SHP77 treated with DMSO at 0.1 percent for 48 hours (cell line): ENCODE results near the gene RSAD1.
"Not testable (repeated sequence)": the region's sequence is repeated elsewhere in the genome, so short reads cannot be mapped to it uniquely, and the experiment has no call there.

Experiments
- DNase-seq: peaks from one replicate; lab custom pipeline; 2025; lab: John Stamatoyannopoulos, UW

RSAD1 gene

DNA sequence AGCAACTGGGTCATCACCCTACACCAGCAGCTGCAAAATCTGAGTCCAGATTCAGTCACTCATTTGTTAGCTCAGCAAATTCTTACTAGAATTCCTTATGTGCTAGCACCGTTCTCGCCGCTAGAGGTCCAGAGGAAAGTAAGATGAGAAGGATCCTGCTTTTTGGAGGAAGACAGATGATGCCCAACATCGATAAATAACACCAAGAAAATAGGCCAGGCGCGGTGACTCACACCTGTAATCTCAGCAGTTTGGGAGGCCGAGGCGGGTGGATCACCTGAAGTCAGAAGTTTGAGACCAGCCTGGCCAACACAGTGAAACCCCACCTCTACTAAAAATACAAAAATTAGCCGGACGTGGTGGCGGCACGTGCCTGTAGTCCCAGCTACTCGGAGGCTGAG is 5.9 kb upstream of the RSAD1 start:
- not testable (repeated sequence) for DNase-seq

DNA sequence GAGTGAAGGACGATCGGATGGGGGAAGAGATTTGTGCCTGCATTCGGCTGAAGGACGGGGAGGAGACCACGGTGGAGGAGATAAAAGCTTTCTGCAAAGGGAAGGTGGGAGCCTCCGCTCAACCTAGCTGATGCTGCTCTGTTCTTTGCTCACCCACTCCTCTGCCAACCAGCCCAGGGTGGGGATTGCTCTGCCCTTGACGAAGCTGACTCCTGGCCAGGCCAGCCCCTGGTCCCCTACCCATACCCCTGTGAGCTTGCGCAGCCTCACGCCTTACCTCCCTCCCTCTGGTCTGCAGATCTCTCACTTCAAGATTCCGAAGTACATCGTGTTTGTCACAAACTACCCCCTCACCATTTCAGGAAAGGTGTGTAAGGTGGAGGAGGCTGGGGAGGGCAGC is 4.8 kb upstream of the RSAD1 start:
- no peak for DNase-seq

DNA sequence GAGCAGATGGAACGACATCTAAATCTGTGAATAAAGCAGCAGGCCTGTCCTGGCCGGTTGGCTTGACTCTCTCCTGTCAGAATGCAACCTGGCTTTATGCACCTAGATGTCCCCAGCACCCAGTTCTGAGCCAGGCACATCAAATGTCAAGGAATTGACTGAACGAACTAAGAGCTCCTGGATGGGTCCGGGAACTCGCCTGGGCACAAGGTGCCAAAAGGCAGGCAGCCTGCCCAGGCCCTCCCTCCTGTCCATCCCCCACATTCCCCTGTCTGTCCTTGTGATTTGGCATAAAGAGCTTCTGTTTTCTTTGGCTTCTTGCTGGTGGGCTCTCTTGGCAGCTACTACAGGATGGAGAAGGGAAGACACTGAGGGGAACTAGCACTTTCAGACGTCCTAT is 4.1 kb upstream of the RSAD1 start:
- DNase-seq: no peak

DNA sequence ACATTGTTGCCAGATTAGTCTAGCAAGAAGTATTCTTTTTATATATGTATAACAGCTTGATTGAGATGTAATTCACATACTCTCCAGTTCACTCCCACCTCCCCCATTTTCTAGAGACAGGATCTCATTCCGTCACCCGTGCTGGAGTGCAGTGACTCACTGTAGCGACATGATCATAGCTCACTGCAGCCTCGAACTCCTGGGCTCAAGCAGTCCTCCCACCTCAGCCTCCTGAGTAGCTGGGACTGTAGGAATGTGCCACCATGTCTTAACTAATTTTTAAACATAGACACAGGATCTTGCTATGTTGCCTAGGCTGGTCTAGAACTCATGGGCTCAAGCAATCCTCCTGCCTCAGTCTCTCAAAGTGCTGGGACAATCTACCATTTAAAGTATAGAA is 3.3 kb upstream of the RSAD1 start:
- no peak for DNase-seq

DNA sequence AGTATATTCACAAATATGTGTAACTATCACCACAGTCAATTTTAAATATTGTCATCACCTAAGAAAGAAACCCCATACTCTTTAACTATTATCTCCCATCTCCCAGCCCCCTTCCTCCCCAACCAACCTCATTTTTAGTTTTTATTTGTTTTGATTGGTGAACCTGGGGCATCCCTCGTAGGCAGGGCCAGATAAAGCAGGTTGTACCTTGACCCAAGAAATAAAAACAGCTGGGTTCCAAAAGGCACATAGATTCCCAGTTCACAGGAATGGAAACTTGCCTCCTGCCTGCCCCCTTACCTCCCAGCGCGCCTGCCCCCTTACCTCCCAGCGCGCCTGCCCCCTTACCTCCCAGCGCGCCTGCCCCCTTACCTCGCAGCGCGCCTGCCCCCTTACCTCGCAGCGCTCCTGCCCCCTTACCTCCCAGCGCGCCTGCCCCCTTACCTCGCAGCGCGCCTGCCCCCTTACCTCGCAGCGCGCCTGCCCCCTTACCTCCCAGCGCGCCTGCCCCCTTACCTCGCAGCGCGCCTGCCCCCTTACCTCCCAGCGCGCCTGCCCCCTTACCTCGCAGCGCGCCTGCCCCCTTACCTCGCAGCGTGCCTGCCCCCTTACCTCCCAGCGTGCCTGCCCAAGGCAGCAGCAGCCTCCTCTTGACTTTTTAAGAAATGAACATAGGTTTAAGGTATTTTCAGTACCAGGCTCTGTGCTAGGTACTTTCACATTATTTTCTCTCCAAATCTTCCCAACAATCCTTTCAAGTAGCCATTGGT is 2.7 kb upstream of the RSAD1 start:
- DNase-seq: not testable (repeated sequence)

DNA sequence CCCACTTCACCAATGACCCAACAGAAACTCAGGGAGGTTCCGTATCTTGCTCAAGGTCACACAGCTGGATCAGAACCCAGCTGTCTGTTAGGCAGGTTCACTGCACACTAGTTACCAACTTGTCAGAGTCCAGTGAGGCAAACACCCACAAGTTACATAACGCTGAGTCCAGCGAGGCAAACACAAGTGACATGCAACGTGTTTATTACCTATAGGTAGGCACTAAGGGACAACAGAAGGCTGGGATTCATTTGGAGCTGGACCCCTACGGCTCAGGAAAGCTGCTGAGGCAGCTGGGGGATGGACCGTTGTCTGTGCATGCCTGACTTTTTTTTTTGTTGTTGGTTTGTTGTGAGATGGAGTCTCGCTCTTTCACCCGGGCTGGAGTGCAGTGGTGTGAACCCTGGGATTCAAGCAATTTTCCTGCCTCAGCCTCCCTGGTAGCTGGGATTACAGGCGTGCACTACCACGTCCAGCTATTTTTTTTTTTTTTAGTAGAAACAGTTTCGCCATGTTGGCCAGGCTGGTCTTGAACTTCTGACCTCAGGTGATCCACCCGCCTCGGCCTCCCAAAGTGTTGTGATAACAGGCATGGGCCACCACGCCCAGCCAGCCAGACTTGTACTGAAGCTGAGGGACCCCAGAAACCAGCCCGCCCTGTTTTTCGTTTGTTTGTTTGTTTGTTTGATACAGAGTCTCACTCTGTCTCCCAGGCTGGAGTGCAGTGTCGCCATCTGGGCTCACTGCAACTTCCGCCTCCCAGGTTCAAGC is 1.9 kb upstream of the RSAD1 start:
- DNase-seq: no peak

DNA sequence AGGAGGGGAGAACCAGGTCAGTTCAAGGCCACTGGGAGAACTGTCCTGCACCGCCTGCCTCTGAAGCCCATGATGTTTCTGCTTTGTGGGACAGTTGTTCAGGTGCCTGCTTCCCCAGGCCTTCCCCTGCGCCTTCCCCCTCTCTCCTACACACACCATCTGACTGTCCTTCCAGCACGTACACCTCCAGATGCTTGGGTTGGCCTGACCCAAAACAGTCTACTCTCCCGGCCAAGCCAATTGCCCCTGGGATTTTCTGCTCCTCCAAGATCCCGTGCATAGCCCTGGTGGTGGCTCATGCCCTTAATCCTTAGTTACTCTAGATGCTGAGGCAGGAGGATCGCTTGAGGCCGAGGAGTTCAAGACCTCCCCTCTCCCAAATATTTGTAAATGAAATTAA is 684 bp upstream of the RSAD1 start:
- no peak for DNase-seq

DNA sequence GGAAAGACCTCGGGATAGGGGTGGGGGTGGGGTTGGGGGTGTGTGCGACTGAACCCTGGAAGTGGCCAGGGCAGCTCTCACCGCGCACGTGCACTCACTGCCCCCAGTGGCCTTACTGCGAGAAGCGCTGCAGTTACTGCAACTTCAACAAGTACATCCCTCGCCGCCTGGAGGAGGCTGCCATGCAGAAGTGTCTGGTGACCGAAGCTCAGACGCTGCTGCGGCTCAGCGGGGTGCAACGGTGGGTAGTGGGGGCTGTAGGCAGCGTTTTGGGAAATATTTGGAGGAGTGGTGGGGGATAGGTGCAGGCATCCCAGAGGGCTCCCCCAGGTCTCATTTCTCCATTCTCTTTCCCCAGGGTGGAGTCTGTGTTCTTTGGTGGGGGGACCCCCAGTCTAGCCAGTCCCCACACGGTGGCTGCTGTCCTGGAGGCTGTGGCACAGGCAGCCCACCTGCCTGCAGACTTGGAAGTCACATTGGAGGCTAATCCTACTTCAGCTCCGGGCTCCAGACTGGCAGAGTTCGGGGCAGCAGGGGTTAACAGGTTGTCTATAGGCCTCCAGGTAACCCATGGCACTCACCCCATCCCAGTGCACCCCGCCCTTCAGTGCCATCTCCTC is 972 bp downstream of the RSAD1 start:
- DNase-seq: peak; percentile 71

DNA sequence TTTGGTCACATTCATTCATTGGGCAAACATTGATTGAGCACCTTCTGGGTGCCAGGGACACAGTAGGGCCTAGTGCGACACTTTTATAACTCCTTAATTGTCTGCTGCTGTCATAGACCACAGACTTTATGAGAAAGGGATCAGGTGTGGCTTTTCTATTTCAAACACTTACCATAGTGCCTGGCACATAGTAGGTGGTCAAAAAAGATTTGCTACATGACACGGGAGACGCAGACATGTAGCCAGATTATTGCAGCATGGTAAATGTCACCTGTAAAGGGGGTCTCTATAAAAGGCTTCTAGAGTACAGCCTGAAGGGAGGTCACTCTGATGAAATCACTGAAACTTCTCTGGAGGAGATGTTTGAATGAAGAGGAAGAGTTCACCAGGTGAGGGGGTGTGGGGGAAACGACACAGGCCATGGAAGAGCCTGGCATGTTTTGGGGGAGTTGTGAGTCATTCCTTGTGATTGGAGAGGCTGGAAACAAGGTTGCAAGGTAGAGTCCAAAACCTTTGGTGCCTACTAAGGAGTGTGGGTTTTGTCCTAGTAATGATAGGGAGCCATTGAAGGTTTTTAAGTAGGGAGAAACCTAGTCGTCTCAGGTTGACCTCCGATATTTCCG is 1.6 kb downstream of the RSAD1 start:
- no peak for DNase-seq

DNA sequence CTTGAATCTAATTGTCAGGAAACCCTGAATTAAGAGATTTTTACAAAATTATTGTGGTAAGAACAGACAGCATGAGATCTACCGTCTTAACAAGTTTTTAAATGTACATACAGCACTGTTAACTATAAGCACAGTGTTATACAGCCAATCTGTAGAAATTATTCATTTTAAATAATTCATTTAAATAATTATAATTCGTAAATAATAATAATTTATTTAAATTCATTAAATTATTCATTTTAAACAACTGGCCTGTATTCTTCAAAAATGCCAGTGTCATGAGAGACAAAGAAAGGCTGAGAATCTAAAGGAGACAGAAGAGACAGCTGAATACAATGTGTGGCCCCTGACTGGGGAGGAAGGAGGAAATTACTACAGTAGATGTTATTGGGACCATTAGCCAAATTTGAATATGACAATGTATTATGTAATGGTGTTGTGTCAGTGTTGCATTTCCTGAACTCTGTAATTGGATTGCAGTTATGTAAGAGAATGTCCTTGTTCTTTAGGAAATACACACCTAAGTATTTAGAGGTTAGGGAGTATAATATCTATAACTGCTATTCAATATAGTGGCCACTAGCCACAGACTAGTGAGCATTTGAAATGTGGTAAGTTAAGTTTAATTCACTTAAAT is 2.3 kb downstream of the RSAD1 start:
- DNase-seq: no peak

DNA sequence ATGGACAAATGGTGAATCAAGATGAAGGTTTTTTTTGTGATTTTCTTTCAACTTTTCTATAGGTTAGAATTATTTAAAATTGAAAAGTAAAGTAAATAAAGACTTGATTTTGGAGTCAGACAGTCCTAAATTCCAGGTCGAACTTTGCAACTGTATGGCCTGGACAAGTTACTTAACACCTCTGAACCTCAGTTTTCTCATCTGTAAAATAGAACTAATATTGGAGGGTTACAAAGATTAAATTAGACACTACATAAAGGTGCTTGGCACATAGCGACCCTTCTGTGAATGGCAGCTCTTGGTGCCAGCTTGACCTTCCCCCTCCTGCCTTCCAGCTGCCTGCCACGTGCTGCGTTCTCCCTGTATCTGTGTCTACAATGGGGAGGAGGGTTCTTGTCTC is 3.0 kb downstream of the RSAD1 start:
- DNase-seq: no peak

DNA sequence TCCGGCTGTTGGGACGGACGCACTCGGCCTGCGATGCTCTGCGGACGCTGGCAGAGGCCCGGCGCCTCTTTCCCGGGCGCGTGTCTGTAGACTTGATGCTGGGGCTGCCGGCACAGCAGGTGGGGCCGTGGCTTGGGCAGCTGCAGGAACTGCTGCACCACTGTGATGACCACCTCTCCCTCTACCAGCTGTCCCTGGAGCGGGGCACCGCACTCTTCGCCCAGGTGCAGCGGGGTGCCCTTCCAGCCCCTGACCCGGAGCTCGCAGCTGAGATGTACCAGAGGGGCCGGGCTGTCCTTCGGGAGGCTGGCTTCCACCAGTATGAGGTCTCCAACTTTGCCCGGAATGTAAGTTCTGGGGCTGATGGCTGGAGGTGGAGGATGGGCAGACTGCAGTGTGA is 3.5 kb downstream of the RSAD1 start:
- DNase-seq: no peak

DNA sequence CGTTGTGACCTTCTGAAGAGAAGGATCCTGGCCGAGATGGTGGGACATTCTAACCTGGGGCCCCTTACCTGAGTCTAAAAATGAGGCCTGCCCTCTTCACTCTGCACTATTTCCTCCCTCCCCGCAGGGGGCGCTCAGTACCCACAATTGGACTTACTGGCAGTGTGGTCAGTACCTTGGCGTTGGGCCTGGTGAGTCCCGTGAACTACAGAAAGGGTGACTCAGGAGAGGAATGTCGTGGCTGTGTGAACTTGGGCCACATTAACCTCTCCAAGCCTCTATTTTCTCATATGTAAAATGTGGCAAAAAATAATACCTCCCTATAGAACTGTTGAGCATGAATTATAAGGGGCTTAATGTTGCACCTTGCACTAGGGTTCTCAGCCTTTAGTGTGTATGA is 3.9 kb downstream of the RSAD1 start:
- peak; percentile 73 for DNase-seq

DNA sequence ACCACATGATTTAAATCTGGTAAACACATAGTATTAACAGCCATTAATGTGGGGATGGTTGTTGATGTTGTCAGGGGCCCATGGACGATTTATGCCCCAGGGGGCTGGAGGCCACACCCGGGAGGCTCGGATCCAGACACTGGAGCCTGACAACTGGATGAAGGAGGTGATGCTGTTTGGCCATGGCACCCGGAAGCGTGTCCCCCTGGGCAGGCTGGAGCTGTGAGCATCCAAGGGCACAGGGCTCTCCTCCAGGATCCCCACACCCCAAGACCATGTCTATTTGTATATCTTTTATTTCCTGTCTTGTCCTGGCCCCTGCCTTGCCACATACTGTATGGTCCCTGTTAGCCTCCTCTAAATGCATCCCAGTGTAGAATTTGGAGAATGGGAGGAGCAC is 4.6 kb downstream of the RSAD1 start:
- no peak for DNase-seq

DNA sequence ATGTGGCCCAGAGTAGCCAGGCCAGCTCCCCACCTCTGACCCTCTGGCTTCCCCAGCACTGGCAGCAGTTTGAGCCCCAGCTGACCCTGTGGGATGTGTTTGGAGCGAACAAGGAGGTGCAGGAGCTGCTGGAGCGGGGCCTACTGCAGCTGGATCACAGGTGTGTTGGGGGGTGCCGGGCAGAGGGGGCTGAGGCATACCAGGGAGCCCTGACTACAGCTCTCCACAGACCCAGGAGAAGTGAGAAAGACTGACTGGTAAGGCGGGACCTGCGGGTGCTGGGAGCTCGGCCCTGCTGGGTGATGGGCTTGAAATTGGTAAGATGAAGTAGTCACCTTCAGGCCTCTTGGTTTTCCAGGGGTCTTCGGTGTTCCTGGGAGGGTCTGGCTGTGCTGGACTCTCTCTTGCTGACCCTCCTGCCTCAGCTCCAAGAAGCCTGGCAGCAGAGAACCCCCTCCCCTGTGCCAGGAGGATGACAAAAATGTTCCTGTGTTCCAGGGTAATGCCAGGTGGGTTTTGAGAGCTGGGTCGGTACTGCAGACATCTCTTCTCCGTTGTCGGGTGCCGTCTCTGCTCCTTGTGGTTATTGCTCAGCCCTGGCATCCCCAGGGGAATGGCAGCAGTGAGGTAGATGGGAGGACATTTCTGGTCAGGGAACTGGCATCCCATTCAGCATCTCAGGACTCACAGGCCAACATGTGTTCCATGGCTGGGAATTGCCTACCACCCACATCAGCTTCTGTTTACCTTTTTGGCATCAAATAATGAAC is 5.9 kb downstream of the RSAD1 start:
- DNase-seq: no peak

DNA sequence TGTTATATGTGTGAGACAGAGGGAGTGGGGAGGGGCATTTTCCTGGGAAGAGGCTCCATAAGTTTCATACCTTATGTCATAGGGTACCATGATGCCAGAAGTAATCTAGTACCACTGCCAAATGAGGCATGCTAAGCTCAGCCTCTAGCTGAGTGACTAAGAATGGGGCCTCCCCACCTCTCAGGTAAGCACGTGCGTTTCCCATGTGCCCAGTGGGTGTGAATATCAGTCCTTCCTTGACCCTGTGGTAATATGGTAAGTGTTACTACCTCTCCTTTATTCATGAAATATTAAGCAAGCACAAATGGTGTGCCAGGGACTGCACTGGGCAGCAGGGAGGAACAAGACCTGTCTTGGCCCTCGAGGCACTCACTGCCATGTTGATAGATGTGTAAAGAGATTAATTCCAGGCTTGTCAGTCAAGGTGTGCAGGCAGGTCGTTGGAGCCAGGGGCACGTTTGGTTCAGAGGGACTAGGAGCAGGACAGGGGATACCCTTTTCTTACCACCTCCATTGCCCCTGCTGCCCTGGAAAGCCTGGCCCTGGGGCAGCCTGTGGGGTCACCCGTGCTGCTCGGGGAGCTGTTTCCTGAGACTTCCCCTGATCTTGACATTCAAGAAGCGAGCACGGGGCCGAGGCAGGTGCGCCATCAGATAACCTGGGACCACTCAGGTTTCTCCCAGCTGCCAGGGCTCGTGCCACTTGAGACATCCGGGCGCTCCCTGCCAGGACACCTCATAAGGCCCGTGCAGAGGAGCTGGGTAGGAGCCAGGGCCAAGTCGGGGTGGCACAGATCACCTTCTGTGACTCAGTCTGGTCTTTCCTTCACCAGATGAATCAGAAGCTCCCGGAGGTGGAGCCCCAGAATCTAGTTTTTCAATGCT is 8.8 kb downstream of the RSAD1 start:
- no peak for DNase-seq

DNA sequence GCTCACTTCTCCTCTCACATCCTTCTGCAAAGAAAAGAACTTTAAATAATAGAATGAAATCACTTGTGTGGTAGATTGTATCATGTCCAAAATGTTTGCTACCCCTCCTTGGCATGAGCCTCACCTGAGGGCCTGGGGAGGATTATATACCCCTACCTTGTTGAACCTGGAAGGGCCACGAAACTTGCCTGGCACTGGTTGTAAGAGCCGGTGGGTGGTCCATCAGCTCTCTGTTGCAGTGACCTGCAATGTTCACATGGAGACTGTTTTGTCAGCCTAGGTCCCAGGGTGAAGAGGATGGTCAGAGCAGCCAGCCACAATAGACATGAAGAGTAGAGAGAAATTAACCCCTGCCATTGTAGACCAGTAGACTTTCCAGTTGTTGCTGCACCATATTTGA is 10.2 kb downstream of the RSAD1 start:
- DNase-seq: no peak

DNA sequence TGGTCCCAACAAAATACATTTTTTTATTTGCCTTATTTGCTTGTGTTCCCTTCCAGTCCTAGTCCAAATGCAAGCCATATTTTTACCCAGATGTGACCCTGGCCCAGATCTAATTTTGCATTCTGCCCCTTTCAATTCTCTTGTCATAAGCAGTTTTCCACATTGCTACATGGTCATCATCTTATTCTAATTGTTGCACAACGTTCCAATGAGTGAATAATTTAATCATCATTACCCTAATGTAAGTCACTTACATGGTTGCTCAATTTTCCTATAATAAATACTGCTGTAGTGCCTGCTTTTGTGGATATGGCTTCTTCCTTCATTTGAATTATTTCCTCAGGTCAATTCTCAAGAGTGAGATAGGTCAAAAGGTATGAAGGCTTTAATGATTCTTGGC is 12.8 kb downstream of the RSAD1 start:
- no peak for DNase-seq

DNA sequence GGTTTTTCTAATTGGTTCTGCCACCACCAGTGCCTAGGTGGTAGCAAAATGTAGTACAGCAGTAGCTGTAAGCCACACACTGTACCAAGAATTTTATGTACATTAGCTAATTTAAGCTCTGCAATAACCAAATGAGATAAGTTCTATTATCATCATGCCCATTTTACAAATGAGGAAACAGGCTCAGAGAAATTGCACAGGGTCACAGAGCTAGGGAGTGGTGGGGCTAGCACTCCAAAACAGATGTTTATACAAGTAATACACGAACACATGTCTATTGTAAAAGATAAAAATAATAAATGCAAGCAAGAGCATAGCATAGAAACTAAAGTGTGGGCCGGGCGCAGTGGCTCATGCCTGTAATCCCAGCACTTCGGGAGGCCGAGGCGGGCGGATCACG is 13.6 kb downstream of the RSAD1 start:
- DNase-seq: no peak

DNA sequence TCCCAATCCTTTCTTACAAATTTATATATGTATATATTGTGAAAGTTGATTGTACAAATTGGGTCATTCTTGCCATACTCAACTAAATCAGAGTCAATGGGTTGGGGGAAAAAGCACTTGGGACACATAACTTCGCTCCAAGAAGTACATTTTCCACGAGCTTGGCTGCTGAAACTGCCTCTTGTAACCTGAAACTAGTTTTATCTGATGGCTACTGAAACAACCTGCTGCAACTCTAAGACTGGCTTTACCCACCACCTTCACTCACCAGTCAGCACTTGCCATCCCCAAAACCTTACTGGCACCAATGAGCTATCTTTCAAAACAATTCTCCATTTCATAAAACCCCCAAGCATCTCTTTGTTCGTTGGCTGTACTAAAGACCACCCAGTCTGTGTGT is 15.1 kb downstream of the RSAD1 start:
- no peak for DNase-seq
